CD8-positive, alpha-beta memory T cell (primary cell): Measurements from ENCODE around the gene ATL1. TPM values are rescaled to one million over a fixed set of nuclear protein-coding genes. Genes with fewer than 3 reads are reported as not detected.
"Not testable (repeated sequence)": the region's sequence is repeated elsewhere in the genome, so short reads cannot be mapped to it uniquely, and the experiment has no call there.

Experiments used
- CTCF ChIA-PET: fragments of 350-600 bp; sonication (Branson Sonifier 250); formaldehyde crosslinking; loops from one replicate; lab custom pipeline; 2021; ENCODE audit warnings: antibody characterized with exemption; lab: Charles Lee
- POLR2A ChIA-PET: fragments of 350-600 bp; sonication (Branson Sonifier 250); formaldehyde crosslinking; loops from one replicate; lab custom pipeline; 2021; ENCODE audit warnings: antibody characterized with exemption; lab: Charles Lee
- DNase-seq, 5 donors: peaks; one replicate each; pipeline versions ENCODE4 v3.0.0 to v3.0.0-alpha.2; 2020 to 2022; ENCODE audit warnings: mixed read lengths in 1 of 5
- H3K27ac ChIP-seq: one replicate; pipeline ENCODE4 v1.7.0; 2013; ENCODE audit warnings: low read depth, mild to moderate bottlenecking, low read length, moderate library complexity
- H3K27me3 ChIP-seq: 2 replicates; pipeline ENCODE4 v1.7.0; 2013; ENCODE audit warnings: low read length, mild to moderate bottlenecking; ENCODE audit not compliant: insufficient read depth, poor library complexity, severe bottlenecking
- H3K36me3 ChIP-seq: 2 replicates; pipeline ENCODE4 v1.7.0; 2013; ENCODE audit warnings: mild to moderate bottlenecking, low read length, moderate library complexity; ENCODE audit not compliant: insufficient read depth
- H3K4me1 ChIP-seq: 2 replicates; pipeline ENCODE4 v1.7.0; 2013; ENCODE audit warnings: mild to moderate bottlenecking, low read length, moderate library complexity; ENCODE audit not compliant: insufficient read depth
- H3K4me3 ChIP-seq: 2 replicates; pipeline ENCODE4 v1.7.0; 2013; ENCODE audit warnings: mild to moderate bottlenecking, low read length
- H3K9me3 ChIP-seq: 2 replicates; pipeline ENCODE4 v1.7.0; 2013; ENCODE audit warnings: mild to moderate bottlenecking, low read length
- H3K27ac Mint-ChIP-seq, 8 donors: one replicate each; pipeline ENCODE4 v1.8.0; 2020 to 2021; ENCODE audit warnings: mixed read lengths in 8 of 8, mild to moderate bottlenecking in 6 of 8, inconsistent platforms in 3 of 8, moderate library complexity in 3 of 8
- H3K27me3 Mint-ChIP-seq, 2 donors: one replicate each; pipeline ENCODE4 v1.8.0; 2020 to 2021; ENCODE audit warnings: mixed read lengths in 2 of 2, mild to moderate bottlenecking in 1 of 2, moderate library complexity in 1 of 2
- H3K36me3 Mint-ChIP-seq, 3 donors: one replicate each; pipeline ENCODE4 v1.8.0; 2020 to 2021; ENCODE audit warnings: mixed read lengths in 3 of 3, inconsistent platforms in 1 of 3, mild to moderate bottlenecking in 1 of 3
- H3K4me1 Mint-ChIP-seq, 3 donors: one replicate each; pipeline ENCODE4 v1.8.0; 2020 to 2021; ENCODE audit warnings: mixed read lengths in 3 of 3, inconsistent platforms in 1 of 3, mild to moderate bottlenecking in 1 of 3
- H3K4me3 Mint-ChIP-seq, 7 donors: one replicate each; pipeline ENCODE4 v1.8.0; 2020 to 2021; ENCODE audit warnings: mixed read lengths in 7 of 7, mild to moderate bottlenecking in 6 of 7, moderate library complexity in 4 of 7, inconsistent platforms in 2 of 7
- H3K9me3 Mint-ChIP-seq, 5 donors: one replicate each; pipeline ENCODE4 v1.8.0; 2020 to 2022; ENCODE audit warnings: mixed read lengths in 5 of 5, mild to moderate bottlenecking in 3 of 5, moderate library complexity in 2 of 5, inconsistent platforms in 1 of 5
- polyA plus RNA-seq: library from polyadenylated mRNA; unstranded; fragments of 300-500 nt; fragmentation: Illumina TruSeq; gene quantifications from one replicate; pipeline ENCODE4 v1.2.3, GENCODE V29; 2021
- total RNA-seq, 2 experiments: library from RNA; stranded (reverse); gene quantifications; one replicate each; pipeline ENCODE4 v1.2.3, GENCODE V29; 2021

Gene ATL1
- total and polyA plus RNA-seq, 3 experiments from 2014 or later, result 0.81 to 2.4 (median 1.3) TPM

GRCh38 chr14:50552796-50553195 is 7.1 kb upstream of the ATL1 start:
- H3K4me3 Mint-ChIP-seq, H3K4me1 Mint-ChIP-seq, CTCF ChIA-PET, H3K36me3 ChIP-seq, H3K9me3 ChIP-seq, H3K4me1 ChIP-seq, H3K36me3 Mint-ChIP-seq, H3K27ac ChIP-seq, H3K4me3 ChIP-seq, POLR2A ChIA-PET, DNase-seq: not testable (repeated sequence)
- H3K27me3 ChIP-seq, result peaks cover 19% of the 10 kb centered on the region
- peaks cover 4 to 19% (median 6%) of the 10 kb centered on the region in 5 donors for H3K9me3 Mint-ChIP-seq
- H3K27ac Mint-ChIP-seq, result peak overlapping the region in 1 of 8 donors; percentile 17
- peaks cover 28 to 59% of the 10 kb centered on the region in 2 donors for H3K27me3 Mint-ChIP-seq

GRCh38 chr14:50560931-50561285 is 963 bp downstream of the ATL1 start:
- ChIA-PET CTCF (interaction anchor here (1.9 kb wide), 1 partner anchor 300 kb away, joined by 6 read pairs; no protein-coding TSS in a partner anchor), POLR2A (no interaction called here)
- peaks cover 24 to 63% of the 10 kb centered on the region in 2 donors for H3K27me3 Mint-ChIP-seq
- H3K27ac Mint-ChIP-seq, result peak overlapping the region in 1 of 8 donors; percentile 7
- DNase-seq, result peak; percentile 5 to 51 (median 11)
- peak overlapping the region; percentile 76 to 90 (median 82) for H3K4me3 Mint-ChIP-seq
- peaks cover 39% of the 10 kb centered on the region for H3K27me3 ChIP-seq
- peak overlapping the region; percentile 72 for H3K4me3 ChIP-seq
- peaks cover 0 to 1% (median 0%) of the 10 kb centered on the region in 3 donors for H3K36me3 Mint-ChIP-seq
- H3K9me3 ChIP-seq, result no peaks in the 10 kb centered on the region
- H3K4me1 Mint-ChIP-seq, result peaks cover 12 to 17% (median 13%) of the 10 kb centered on the region in 3 donors
- H3K36me3 ChIP-seq, result no peaks in the 10 kb centered on the region
- no peaks in the 10 kb centered on the region for H3K9me3 Mint-ChIP-seq
- no peak overlapping the region for H3K27ac ChIP-seq
- H3K4me1 ChIP-seq, result peaks cover 13% of the 10 kb centered on the region

GRCh38 chr14:50562841-50563240 is 2.9 kb downstream of the ATL1 start:
- H3K27ac ChIP-seq, result no peak overlapping the region
- ChIA-PET CTCF (no interaction called here), POLR2A (no interaction called here)
- H3K4me1 ChIP-seq, result peaks cover 13% of the 10 kb centered on the region
- no peaks in the 10 kb centered on the region for H3K9me3 Mint-ChIP-seq
- H3K27ac Mint-ChIP-seq, result no peak overlapping the region
- H3K36me3 ChIP-seq, result no peaks in the 10 kb centered on the region
- H3K27me3 ChIP-seq, result peaks cover 30% of the 10 kb centered on the region
- H3K4me1 Mint-ChIP-seq, result peaks cover 12 to 17% (median 13%) of the 10 kb centered on the region in 3 donors
- peaks cover 18 to 45% of the 10 kb centered on the region in 2 donors for H3K27me3 Mint-ChIP-seq
- H3K9me3 ChIP-seq, result no peaks in the 10 kb centered on the region
- H3K36me3 Mint-ChIP-seq, result peaks cover 0 to 1% (median 0%) of the 10 kb centered on the region in 3 donors
- no peak overlapping the region for H3K4me3 ChIP-seq
- DNase-seq, result no peak
- no peak overlapping the region for H3K4me3 Mint-ChIP-seq

- Histone ChIP-seq H3K27me3 (no peaks in the 10 kb centered on the region), H3K4me3 (no peak overlapping the region), H3K36me3 (no peaks in the 10 kb centered on the region), H3K4me1 (no peaks in the 10 kb centered on the region), H3K27ac (no peak overlapping the region), H3K9me3 (peaks cover 6% of the 10 kb centered on the region)
- ChIA-PET CTCF (no interaction called here), POLR2A (interaction anchor here (0.6 kb wide), 1 partner anchor 16 kb away, joined by 3 read pairs; no protein-coding TSS in a partner anchor)
- Mint-ChIP-seq H3K9me3 (peaks cover 16 to 31% (median 31%) of the 10 kb centered on the region in 5 donors), H3K4me3 (no peak overlapping the region), H3K4me1 (no peaks in the 10 kb centered on the region), H3K27me3 (peaks cover 0 to 3% of the 10 kb centered on the region in 2 donors), H3K36me3 (peaks cover 2 to 25% (median 8%) of the 10 kb centered on the region in 3 donors), H3K27ac (no peak overlapping the region)
- DNase-seq, result no peak
Observed at GRCh38 chr14:50569714-50570274, 9.8 kb downstream of the ATL1 start.

- Mint-ChIP-seq H3K4me3 (no peak overlapping the region), H3K9me3 (peaks cover 16 to 31% (median 27%) of the 10 kb centered on the region in 5 donors), H3K27ac (no peak overlapping the region), H3K4me1 (no peaks in the 10 kb centered on the region), H3K36me3 (peaks cover 2 to 21% (median 7%) of the 10 kb centered on the region in 3 donors), H3K27me3 (peaks cover 0 to 5% of the 10 kb centered on the region in 2 donors)
- H3K4me1 ChIP-seq, result no peaks in the 10 kb centered on the region
- POLR2A ChIA-PET, result no interaction called here
- no peaks in the 10 kb centered on the region for H3K27me3 ChIP-seq
- no peak for DNase-seq
- H3K9me3 ChIP-seq, result peaks cover 6% of the 10 kb centered on the region
- no peak overlapping the region for H3K4me3 ChIP-seq
- H3K27ac ChIP-seq, result no peak overlapping the region
- no peaks in the 10 kb centered on the region for H3K36me3 ChIP-seq
- CTCF ChIA-PET, result no interaction called here
Observed at GRCh38 chr14:50573862-50574261, 13.9 kb downstream of the ATL1 start.

- peaks cover 5 to 17% (median 14%) of the 10 kb centered on the region in 5 donors for H3K9me3 Mint-ChIP-seq
- ChIA-PET CTCF (no interaction called here), POLR2A (no interaction called here)
- Histone ChIP-seq H3K27ac (no peak overlapping the region), H3K9me3 (no peaks in the 10 kb centered on the region), H3K27me3 (no peaks in the 10 kb centered on the region), H3K36me3 (no peaks in the 10 kb centered on the region), H3K4me3 (no peak overlapping the region), H3K4me1 (no peaks in the 10 kb centered on the region)
- H3K36me3 Mint-ChIP-seq, result peaks cover 2 to 12% (median 2%) of the 10 kb centered on the region in 3 donors
- H3K27me3 Mint-ChIP-seq, result peaks cover 4 to 9% of the 10 kb centered on the region in 2 donors
- no peaks in the 10 kb centered on the region for H3K4me1 Mint-ChIP-seq
- no peak for DNase-seq
- H3K4me3 Mint-ChIP-seq, result no peak overlapping the region
- H3K27ac Mint-ChIP-seq, result no peak overlapping the region
Observed at GRCh38 chr14:50575769-50576168, 15.8 kb downstream of the ATL1 start.

- Histone ChIP-seq H3K27me3 (no peaks in the 10 kb centered on the region), H3K4me3 (no peak overlapping the region), H3K36me3 (no peaks in the 10 kb centered on the region), H3K27ac (no peak overlapping the region), H3K4me1 (no peaks in the 10 kb centered on the region), H3K9me3 (no peaks in the 10 kb centered on the region)
- no peak overlapping the region for H3K27ac Mint-ChIP-seq
- ChIA-PET CTCF (no interaction called here), POLR2A (no interaction called here)
- DNase-seq, result no peak
- peaks cover 12 to 21% of the 10 kb centered on the region in 2 donors for H3K27me3 Mint-ChIP-seq
- peaks cover 0 to under 1% (median 0%) of the 10 kb centered on the region in 5 donors for H3K9me3 Mint-ChIP-seq
- no peak overlapping the region for H3K4me3 Mint-ChIP-seq
- no peaks in the 10 kb centered on the region for H3K36me3 Mint-ChIP-seq
- H3K4me1 Mint-ChIP-seq, result no peaks in the 10 kb centered on the region
Observed at GRCh38 chr14:50577982-50578381, 18.0 kb downstream of the ATL1 start.

GRCh38 chr14:50578433-50578832 is 18.5 kb downstream of the ATL1 start:
- no peaks in the 10 kb centered on the region for H3K4me1 ChIP-seq
- ChIA-PET POLR2A (no interaction called here), CTCF (no interaction called here)
- DNase-seq, result no peak
- no peak overlapping the region for H3K4me3 Mint-ChIP-seq
- H3K9me3 ChIP-seq, result no peaks in the 10 kb centered on the region
- no peak overlapping the region for H3K27ac ChIP-seq
- no peak overlapping the region for H3K27ac Mint-ChIP-seq
- no peaks in the 10 kb centered on the region for H3K36me3 ChIP-seq
- no peaks in the 10 kb centered on the region for H3K27me3 ChIP-seq
- no peaks in the 10 kb centered on the region for H3K9me3 Mint-ChIP-seq
- H3K27me3 Mint-ChIP-seq, result peaks cover 12 to 22% of the 10 kb centered on the region in 2 donors
- H3K4me1 Mint-ChIP-seq, result no peaks in the 10 kb centered on the region
- peaks cover 0 to 2% (median 0%) of the 10 kb centered on the region in 3 donors for H3K36me3 Mint-ChIP-seq
- H3K4me3 ChIP-seq, result no peak overlapping the region
